GM18951 (cell line): ENCODE measurements around the gene EGFR.

Experiments used
- POLR2A ChIP-seq: IDR thresholded peaks from 4 replicates; pipeline ENCODE4 v1.6.1; 2011; ENCODE audit warnings: mild to moderate bottlenecking; ENCODE audit not compliant: insufficient read length, insufficient read depth; ENCODE audit errors: extremely low read depth
- in situ Hi-C: fragments of 300-500 bp; cut with MboI; formaldehyde crosslinking; loops from one replicate; pipeline ENCODE4 v1.12.0; 2022; ENCODE audit warnings: low sequenced_read_pairs, mixed read lengths, inconsistent platforms; ENCODE audit not compliant: unreplicated experiment

Gene EGFR

DNA sequence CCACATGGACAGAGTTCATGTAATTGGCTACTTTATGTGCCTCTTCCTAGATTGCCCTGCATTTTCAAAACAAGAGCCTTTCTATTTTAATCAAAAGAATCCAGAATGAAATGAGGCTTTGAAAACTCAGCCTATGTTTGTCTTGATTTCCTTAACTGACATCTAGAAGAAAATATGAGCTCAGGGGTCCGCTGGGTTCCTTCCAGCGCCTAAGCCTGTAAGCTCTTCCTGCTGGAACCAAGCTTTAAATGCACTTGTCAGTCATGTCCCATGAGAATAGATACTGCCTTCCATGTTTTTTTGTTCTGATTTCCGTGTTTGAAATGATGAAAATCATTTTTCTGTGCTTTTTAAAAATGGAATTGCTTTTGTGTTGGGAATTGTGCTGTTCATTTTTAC, 74.2 kb downstream of the EGFR start:
- TF ChIP-seq POLR2A: no peak
- in situ Hi-C loops: no loop called here

DNA sequence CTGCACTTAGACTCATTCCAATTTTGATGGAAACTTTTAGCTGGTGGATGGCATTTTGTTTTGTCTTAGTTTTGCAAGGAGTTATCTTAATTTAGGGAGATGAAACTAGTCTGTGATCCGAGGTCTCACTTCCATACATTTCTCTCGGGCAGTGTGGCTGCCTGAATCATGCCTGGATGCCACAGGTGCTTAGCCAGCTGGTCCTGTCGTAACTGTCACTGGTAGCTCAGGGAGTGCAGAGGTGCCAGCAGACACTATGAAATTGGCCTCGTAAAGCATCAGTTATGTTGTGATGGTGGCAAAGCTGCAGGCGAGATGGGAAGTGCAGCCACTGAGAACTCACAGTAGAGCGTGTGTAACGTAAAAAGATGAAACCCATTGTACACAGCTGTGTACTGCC, 74.9 kb downstream of the EGFR start:
- TF ChIP-seq POLR2A: no peak
- in situ Hi-C loops: no loop called here

DNA sequence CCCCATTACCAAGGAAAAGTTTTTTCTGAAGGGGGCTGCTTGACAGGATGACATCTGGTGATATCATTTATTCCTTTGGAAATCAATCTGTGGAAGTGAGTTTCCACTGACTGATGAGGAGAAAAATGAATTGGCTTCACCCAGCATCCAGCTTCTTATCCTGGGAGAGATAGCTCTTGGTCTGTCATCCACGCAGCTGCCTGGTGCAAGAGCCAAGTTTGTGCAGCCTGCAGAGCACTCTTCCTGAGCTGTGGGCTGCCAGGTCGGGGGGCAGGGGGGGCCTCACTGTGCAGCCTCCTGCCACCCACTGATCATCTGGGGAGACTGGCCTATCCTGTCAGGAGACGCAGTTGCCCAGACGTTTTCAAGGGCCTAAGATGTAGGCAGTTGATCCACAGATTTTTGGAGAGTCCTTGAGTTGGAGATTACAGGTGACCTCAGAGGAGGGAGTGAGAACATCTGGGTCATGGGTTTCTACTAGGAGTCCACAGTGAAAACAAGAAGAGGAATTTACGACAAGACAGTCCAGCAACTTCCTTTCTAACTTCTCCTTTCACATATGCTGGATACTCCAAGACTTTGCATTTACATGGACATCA, 75.4 kb downstream of the EGFR start:
- in situ Hi-C loops: no loop called here
- TF ChIP-seq POLR2A: no peak

DNA sequence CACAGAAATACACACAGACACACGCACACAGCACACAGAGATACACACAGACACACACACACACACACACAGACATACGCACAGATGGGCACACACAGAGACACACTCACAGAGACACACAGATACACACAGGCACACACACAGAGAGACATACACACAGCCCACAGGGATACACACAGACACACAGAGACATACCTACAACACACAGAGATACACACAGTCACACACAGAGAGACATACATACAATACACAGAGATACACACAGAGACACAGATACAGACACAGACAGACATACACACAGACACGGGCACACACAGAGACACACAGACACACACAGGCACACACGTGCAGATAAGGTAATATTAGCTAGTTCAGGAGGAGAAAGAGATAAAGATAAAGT, 76.9 kb downstream of the EGFR start:
- in situ Hi-C loops: no loop called here
- TF ChIP-seq POLR2A: no peak

DNA sequence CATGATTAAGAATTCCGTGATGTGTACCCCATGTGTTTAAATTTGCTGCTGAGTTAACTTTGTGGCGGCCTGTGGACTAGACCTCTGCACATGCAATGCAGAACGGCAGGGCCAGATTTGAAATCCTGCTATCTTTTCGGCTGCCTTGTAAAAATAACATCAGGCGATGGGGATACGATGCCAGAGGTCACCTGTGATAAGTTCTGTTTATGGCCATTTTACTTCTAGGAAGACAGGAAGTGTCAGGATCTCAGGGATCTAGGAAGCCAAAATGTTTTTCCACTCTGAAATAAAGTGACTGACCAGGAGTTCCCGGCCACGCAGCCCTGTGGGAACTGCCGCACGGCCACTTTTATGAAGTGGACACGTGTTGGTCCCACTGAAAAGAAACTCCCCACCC, 77.5 kb downstream of the EGFR start:
- TF ChIP-seq POLR2A: no peak
- in situ Hi-C loops: no loop called here

DNA sequence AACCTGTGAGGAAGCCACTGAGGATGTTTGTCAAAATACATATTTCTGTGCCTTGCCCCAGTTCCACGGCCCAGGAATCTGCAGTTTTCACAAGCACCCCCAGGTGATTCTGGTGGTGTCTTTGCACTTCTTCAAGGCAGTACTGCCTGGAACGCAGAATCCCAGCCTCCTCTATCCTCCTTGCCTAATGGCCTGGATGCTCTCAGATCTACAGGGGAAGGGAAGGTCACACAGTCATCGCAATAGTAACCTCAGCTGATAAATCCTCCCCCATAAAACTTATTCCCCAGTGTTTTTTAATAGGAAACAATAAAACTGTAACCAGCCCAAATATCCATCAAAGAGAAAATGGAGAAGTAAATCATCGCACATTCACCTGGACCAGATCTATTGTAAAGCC, 78.3 kb downstream of the EGFR start:
- no peak for TF ChIP-seq POLR2A
- in situ Hi-C loops: no loop called here

DNA sequence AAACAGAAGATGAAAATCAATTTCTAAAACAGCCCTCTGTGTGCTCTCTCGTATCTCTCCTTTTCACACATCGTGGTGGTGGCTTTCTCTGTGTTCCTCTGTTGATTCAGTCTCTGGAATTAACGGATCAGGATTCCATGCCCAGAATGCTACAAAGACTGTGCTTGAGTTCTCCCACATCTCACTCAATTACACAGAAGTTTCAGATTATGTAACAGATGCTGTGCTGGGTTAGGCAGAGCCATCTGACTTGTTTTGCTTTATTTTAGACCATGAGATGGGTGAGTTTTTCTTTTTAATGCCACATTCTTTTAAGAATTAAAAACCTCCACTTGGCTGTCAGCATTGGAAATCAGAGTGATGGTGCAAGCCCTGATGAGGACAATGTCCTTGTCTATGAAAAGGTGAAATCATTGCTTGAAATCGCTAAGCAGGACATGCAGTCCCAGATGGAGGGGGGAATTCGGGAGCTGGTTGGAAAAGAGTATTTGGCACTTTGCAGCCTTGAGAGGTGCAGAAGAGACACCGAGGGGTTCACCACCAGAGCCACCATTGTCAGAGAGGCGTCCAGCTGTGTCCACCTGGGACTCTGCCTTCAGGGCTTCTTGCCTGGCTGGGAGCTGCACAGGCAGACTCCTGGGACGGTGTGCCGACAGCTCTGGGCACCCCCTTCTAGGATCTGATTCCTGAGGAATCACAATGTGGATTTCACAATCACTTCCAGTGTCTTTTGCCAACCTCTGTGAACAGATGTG, 80.4 kb downstream of the EGFR start:
- in situ Hi-C loops: no loop called here
- TF ChIP-seq POLR2A: no peak

DNA sequence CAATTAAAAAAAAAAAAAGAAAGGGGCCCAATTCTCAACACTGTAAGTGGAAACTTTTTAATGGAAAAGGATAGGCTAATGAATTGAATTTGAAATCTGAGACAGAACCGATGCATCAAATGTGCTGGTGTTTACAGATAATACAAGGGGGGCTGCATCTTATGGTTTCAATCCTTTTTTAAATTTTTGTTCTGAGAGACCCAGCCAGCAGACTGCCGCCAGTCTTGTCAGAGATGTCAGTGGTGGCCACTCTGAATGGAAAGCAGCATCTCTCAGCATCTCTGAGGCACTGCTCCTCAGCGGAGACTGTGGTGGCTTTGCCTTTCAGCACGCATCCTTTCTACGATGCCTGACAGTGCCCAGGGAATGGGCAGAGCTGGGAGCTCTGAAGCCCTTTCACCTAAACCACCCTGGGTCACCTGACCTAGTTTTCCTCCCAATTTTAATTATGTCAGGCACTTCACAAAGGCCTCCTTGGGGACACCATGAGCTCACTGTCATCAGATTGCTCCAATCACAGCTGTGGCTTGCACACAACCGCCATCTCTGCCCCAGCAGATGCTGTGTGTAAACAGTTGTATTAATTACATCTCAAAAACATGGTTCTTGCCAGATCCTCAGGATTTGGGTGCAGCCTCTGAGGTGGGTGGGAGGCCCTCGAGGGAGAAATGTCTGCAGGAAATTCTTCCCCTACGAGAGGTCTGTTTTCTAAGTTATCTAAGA, 81.2 kb downstream of the EGFR start:
- in situ Hi-C loops: no loop called here
- no peak for TF ChIP-seq POLR2A

DNA sequence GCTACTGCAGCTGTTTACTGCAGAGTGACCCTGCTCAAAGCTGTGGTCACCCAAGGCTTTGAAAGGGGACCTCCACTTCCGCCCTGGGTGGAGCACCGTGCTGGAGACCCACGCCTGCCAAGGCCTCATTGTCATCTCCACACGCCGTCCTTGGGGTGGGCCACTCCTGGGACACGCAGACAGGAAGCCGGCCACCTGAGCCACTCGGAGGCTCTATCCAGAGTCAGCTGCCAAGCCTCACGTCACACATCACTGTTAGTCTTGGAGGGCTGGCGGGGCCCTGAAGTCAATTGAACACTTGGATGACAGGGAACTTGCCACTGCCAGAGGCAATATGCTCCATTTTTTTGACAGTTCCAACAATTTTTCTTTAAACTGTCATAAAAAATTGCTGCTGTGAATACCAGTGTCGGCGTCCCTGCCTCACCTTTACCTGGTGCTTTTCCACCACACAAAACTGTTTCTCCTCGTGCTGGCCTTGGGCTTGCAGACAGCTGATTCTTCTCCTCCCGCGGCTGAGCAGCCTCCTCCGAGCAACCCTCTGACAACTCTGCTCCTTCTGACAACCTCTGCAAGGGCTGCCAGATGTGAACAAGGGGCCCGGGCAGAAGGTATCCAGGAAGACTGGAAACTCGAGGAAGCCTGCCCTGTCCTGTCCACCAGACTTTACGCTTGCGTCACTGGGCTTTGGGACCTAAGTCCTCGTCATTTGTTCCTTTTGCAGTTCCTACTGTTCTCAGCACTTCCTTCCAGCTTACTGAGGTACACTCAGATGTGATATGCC, 81.9 kb downstream of the EGFR start:
- no peak for TF ChIP-seq POLR2A
- in situ Hi-C loops: no loop called here

DNA sequence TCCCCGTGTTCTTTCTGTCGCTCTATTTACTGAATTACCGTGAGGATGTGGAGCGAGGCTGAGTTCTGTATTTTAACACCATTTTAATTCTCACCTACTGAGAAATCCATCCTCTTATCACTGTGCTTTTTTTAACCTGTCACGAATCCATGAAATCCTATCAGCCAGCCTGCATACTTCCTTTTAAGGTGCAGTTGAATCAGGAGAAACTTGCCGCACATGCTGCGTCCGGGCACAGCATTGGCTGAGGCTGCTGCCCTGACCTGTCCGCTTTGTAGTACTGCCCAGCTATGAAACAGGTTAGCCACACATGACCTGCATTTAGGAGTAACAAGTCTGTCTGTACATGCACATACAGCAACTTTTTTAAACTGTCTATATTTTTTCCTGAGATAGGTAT, 82.5 kb downstream of the EGFR start:
- in situ Hi-C loops: no loop called here
- no peak for TF ChIP-seq POLR2A

DNA sequence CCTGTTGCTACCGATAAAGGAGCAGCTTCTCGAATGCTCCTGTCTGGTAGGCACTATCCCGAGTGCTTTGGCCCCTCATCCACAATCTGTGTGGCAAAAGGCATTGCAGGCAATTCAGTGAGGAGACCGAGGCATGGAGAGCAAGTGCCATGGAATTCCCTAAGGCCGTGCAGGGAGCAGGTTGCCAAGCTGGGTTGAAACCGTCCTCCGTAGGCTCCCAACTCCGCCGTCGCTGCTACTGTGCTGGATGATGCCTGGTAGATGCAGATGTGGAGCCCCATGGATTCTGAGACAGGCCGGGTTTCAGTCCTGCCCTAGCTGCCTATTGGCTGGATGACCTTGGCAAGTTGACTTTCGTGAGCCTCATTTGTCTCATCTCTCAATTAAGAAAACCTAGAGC, 85.3 kb downstream of the EGFR start:
- no peak for TF ChIP-seq POLR2A
- in situ Hi-C loops: no loop called here

DNA sequence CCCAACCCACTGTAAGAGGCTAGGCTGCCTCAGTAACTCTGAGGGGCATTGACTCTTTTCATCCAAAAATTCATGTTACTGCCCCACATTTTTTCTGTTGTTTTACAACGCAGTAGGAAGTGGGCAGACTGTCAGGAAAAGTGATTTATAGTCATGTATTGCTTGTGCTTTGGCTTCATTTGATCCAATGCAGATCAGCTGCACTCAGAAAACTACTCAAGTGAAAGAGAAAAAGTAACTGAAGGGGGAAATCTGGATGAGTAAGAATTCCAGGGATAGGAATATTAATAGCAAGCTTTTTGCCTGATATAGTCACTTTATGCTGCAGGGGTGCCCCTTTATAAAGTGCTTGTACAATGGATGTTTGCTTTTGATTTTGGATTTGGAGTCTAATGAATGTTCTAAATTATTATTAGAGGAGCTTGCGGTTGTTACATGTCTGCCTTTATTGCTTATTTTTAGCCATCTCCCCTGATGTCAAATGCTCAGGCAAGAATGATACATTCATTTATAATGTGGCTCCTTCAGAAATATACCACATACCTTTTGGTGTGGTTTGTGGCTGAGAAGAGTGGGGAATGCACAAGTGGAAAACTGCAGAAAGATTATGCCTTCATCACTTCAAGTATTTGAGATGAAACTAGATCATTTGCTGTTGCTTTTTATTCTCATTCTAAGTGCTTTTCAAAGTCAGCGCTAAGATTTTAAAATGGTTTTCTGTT, 86.1 kb downstream of the EGFR start:
- in situ Hi-C loops: no loop called here
- TF ChIP-seq POLR2A: no peak

DNA sequence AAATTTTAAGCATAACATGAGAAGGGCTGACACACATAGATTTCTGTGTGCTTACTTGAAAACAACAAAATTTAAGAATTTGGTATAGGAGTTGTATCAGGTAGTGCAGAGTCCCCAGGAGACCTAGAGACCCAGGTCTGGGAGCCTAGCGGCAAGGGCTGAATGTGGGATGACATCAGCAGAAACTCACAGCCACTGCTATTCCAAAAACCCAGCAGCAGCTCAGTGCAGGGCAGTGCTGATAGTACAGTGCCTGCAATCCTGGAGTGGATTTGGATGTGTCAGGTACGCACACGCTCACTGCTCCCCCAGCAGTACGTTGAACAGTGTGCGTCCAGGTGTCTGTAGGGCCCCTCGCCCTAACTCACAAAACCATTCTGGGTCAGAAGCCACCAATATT, 87.1 kb downstream of the EGFR start:
- in situ Hi-C loops: no loop called here
- TF ChIP-seq POLR2A: no peak
